Neuronal stem cell (in vitro differentiated cells): ENCODE results near the gene ZC2HC1C.

Source experiments
- DNase-seq: peaks from one replicate; pipeline ENCODE4 v3.0.0-alpha.2; 2013; ENCODE audit warnings: low spot score
- H2AFZ ChIP-seq: one replicate; pipeline ENCODE4 v1.6.1; 2013; ENCODE audit warnings: mild to moderate bottlenecking, low read length, inconsistent platforms
- H2AK5ac ChIP-seq: 2 replicates; pipeline ENCODE4 v1.6.1; 2013; ENCODE audit warnings: low read depth, mild to moderate bottlenecking, inconsistent platforms, low read length, moderate library complexity, mixed read lengths
- H2BK120ac ChIP-seq: 2 replicates; pipeline ENCODE4 v1.6.1; 2013; ENCODE audit warnings: low read depth, mild to moderate bottlenecking, inconsistent platforms, low read length, moderate library complexity, mixed read lengths
- H2BK12ac ChIP-seq: one replicate; pipeline ENCODE4 v1.6.1; 2013; ENCODE audit warnings: low read length, inconsistent platforms
- H2BK15ac ChIP-seq: 2 replicates; pipeline ENCODE4 v1.6.1; 2013; ENCODE audit warnings: mild to moderate bottlenecking, low read length, inconsistent platforms, mixed read lengths
- H2BK5ac ChIP-seq: one replicate; pipeline ENCODE4 v1.6.1; 2013; ENCODE audit warnings: inconsistent platforms, mild to moderate bottlenecking, low read length, moderate library complexity
- H3K14ac ChIP-seq: one replicate; pipeline ENCODE4 v1.6.1; 2013; ENCODE audit warnings: low read length, inconsistent platforms
- H3K18ac ChIP-seq: 2 replicates; pipeline ENCODE4 v1.6.1; 2013; ENCODE audit warnings: low read length, inconsistent platforms
- H3K23ac ChIP-seq: 2 replicates; pipeline ENCODE4 v1.6.1; 2013; ENCODE audit warnings: low read depth, mild to moderate bottlenecking, mixed read lengths, low read length, inconsistent platforms; ENCODE audit not compliant: poor library complexity
- H3K27ac ChIP-seq: replicated peaks from 3 replicates; pipeline ENCODE4 v1.5.1; 2013; ENCODE audit warnings: low read length, inconsistent platforms
- H3K27me3 ChIP-seq, 3 experiments: 2 replicates each; pipeline ENCODE4 v1.6.1; 2013; ENCODE audit warnings: low read length in 3 of 3, mild to moderate bottlenecking in 2 of 3, inconsistent platforms in 1 of 3, low read depth in 1 of 3, mixed read lengths in 1 of 3, moderate library complexity in 1 of 3; ENCODE audit not compliant: control insufficient read depth in 3 of 3, insufficient read depth in 3 of 3
- H3K36me3 ChIP-seq, 2 donors: replicated peaks in 1 of 2; 2 replicates each; pipeline ENCODE4 v1.6.1; 2013; ENCODE audit warnings: low read length in 2 of 2; ENCODE audit not compliant: control insufficient read depth in 2 of 2, insufficient read depth in 2 of 2
- H3K4ac ChIP-seq: 2 replicates; pipeline ENCODE4 v1.6.1; 2013; ENCODE audit warnings: inconsistent platforms, mild to moderate bottlenecking, low read length, moderate library complexity
- H3K4me1 ChIP-seq, 2 donors: 1 replicate in 1 of 2; 2 replicates in 1 of 2; pipeline ENCODE4 v1.6.1; 2013; ENCODE audit warnings: low read length in 2 of 2, low read depth in 1 of 2; ENCODE audit not compliant: control insufficient read depth in 2 of 2, insufficient read depth in 1 of 2
- H3K4me2 ChIP-seq: one replicate; pipeline ENCODE4 v1.6.1; 2013; ENCODE audit warnings: mild to moderate bottlenecking, low read length, inconsistent platforms; ENCODE audit not compliant: insufficient read depth, poor library complexity, severe bottlenecking
- H3K4me3 ChIP-seq, 2 donors: 2 replicates each; pipeline ENCODE4 v1.5.1; 2013; ENCODE audit warnings: low read length in 2 of 2, mild to moderate bottlenecking in 2 of 2, inconsistent platforms in 1 of 2, moderate library complexity in 1 of 2
- H3K79me1 ChIP-seq: one replicate; pipeline ENCODE4 v1.6.1; 2013; ENCODE audit warnings: low read depth, mild to moderate bottlenecking, inconsistent platforms, low read length, moderate library complexity
- H3K9ac ChIP-seq: one replicate; pipeline ENCODE4 v1.6.1; 2013; ENCODE audit warnings: mild to moderate bottlenecking, low read depth, low read length, inconsistent platforms; ENCODE audit not compliant: poor library complexity
- H3K9me3 ChIP-seq, 2 donors: replicated peaks in 1 of 2; 2 replicates each; pipeline versions ENCODE3 to v1.6.1; 2013; ENCODE audit warnings: low read length in 2 of 2, mild to moderate bottlenecking in 2 of 2, inconsistent platforms in 1 of 2, low read depth in 1 of 2, mixed read lengths in 1 of 2, moderate library complexity in 1 of 2; ENCODE audit not compliant: control insufficient read depth in 2 of 2, insufficient read depth in 1 of 2
- H4K8ac ChIP-seq: one replicate; pipeline ENCODE4 v1.6.1; 2013; ENCODE audit warnings: low read depth, mild to moderate bottlenecking, inconsistent platforms, low read length, moderate library complexity
- H4K91ac ChIP-seq: one replicate; pipeline ENCODE4 v1.6.1; 2013; ENCODE audit warnings: low read length, low read depth, mild to moderate bottlenecking, inconsistent platforms; ENCODE audit not compliant: poor library complexity
- WGBS, 2 donors: extraction: QIAGEN DNeasy Blood & Tissue Kit; methylation state at CpG; one replicate each; pipeline ENCODE4 v1.1.7; 2013; ENCODE audit warnings: missing lambda C conversion rate in 2 of 2, mixed read lengths in 1 of 2; ENCODE audit not compliant: insufficient read length in 2 of 2, insufficient replicate concordance in 1 of 2; ENCODE audit errors: extremely low coverage in 2 of 2; 5-methylcytosine and 5-hydroxymethylcytosine counted together

The ZC2HC1C gene

GRCh38 chr14:75113932-75114539, 44.6 kb downstream of the ZC2HC1C start:
- no peak overlapping the region for H2AK5ac ChIP-seq
- H3K36me3 ChIP-seq = peaks cover 34 to 87% of the 10 kb centered on the region in 2 donors
- no peaks in the 10 kb centered on the region for H3K9me3 ChIP-seq
- H2BK15ac ChIP-seq = no peak overlapping the region
- H3K27me3 ChIP-seq = no peaks in the 10 kb centered on the region
- no peak overlapping the region for H4K91ac ChIP-seq
- H3K18ac ChIP-seq = no peak overlapping the region
- H3K4me1 ChIP-seq = no peaks in the 10 kb centered on the region
- H3K9ac ChIP-seq = no peak overlapping the region
- no peak overlapping the region for H2AFZ ChIP-seq
- H2BK5ac ChIP-seq = no peak overlapping the region
- no peak overlapping the region for H3K4ac ChIP-seq
- no peak overlapping the region for H3K4me2 ChIP-seq
- no peak overlapping the region for H2BK120ac ChIP-seq
- no CpG with 5 or more reads among the region's 5 CpGs for WGBS, 2 donors
- H3K27ac ChIP-seq = no peak overlapping the region
- no peaks in the 10 kb centered on the region for H3K79me1 ChIP-seq
- H3K14ac ChIP-seq = no peak overlapping the region
- H4K8ac ChIP-seq = no peak overlapping the region
- DNase-seq = no peak
- no peak overlapping the region for H2BK12ac ChIP-seq
- no peak overlapping the region for H3K23ac ChIP-seq
- no peak overlapping the region for H3K4me3 ChIP-seq

DNA sequence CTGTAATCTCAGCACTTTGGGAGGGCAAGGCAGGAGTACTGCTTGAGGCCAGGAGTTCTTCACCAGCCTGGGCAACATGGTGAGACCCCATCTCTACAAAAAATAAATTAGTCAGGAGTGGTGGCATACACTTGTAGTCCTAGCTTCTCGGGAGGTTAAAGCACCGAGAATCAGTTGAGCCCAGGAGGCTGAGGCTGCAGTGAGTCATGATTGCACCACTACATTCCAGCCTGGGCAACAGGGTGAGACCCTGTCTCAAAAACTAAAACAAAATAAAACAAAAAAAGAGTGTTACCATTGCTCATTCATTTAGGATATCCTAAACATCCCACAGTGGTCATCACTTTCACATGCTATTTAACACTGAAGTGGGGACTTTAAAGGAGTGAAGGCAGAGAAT, 49.6 kb downstream of the ZC2HC1C start:
- Histone ChIP-seq H2AK5ac (no peak overlapping the region), H3K4me3 (no peak overlapping the region), H2BK15ac (no peak overlapping the region), H3K27me3 (no peaks in the 10 kb centered on the region), H4K8ac (no peak overlapping the region), H2AFZ (no peak overlapping the region), H3K27ac (no peak overlapping the region), H3K36me3 (peaks cover 16 to 53% of the 10 kb centered on the region in 2 donors), H2BK12ac (no peak overlapping the region), H4K91ac (no peak overlapping the region), H3K4ac (no peak overlapping the region), H3K4me1 (no peaks in the 10 kb centered on the region), H2BK5ac (no peak overlapping the region), H3K18ac (no peak overlapping the region), H2BK120ac (no peak overlapping the region), H3K9me3 (no peaks in the 10 kb centered on the region), H3K14ac (no peak overlapping the region), H3K4me2 (no peak overlapping the region), H3K23ac (no peak overlapping the region), H3K9ac (no peak overlapping the region), H3K79me1 (peaks cover 2% of the 10 kb centered on the region)
- WGBS, 2 donors = no CpG with 5 or more reads among the region's 2 CpGs
- DNase-seq = no peak

DNA sequence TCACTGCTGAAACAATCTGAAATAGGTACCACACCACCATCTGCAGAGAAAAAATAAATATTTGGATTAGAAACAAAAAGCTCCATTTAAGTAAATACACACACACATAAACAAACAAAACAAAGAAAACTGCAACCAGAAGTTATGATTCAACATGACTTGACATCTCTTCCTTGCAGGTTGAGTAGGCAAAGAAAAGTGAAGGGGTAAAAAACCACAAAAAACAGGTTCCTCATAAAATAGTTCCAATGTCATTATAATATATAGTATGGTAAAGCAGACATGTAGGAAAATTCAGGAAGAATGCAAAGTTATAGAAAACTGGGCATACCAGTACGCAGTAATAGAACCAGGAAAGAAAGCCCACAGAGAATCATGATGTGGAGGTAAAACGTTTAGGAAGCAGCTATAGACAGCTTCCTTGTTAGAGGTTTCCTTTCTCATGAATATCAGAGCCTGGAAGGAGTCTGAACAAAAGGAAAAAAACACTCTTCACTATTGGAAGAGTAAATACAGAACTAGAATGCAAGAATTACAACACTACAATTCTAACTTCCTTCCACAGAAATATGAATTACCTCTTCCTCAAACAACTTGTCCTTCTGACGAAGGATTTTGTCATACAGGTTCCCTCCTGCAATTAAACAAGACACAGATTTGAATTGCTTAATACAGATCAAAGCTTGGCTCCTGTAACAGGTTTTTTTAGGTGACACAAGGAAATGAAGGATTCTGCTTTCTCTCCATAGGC, 51.3 kb downstream of the ZC2HC1C start:
- Histone ChIP-seq H4K8ac (no peak overlapping the region), H2BK5ac (no peak overlapping the region)
- no peak for DNase-seq

DNA sequence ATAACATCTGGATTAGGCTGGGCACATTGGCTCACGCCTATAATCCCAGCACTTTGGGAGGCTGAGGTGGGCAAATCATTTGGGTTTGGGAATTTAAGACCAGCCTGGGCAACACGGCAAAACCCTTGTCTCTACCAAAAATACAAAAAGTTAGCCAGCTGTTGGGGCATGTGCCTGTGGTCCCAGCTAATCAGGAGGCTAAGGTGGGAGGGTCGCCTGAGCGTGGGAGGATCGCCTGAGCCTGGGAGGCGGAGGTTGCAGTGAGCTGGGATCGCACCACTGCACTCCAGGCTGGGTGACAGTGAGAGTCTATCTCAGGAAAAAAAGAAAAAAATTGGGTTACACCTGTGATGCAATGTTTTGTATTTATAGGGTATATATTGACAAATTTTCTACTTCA, 52.1 kb downstream of the ZC2HC1C start:
- H2BK15ac ChIP-seq = no peak overlapping the region
- peaks cover 9 to 32% of the 10 kb centered on the region in 2 donors for H3K36me3 ChIP-seq
- no peak overlapping the region for H3K4me2 ChIP-seq
- H3K4ac ChIP-seq = no peak overlapping the region
- no peak overlapping the region for H4K8ac ChIP-seq
- H2AK5ac ChIP-seq = no peak overlapping the region
- no peak overlapping the region for H3K23ac ChIP-seq
- no peaks in the 10 kb centered on the region for H3K9me3 ChIP-seq
- peaks cover 0 to 7% of the 10 kb centered on the region in 2 donors for H3K4me1 ChIP-seq
- H3K4me3 ChIP-seq = no peak overlapping the region
- no peak overlapping the region for H3K14ac ChIP-seq
- no peak overlapping the region for H3K18ac ChIP-seq
- H2AFZ ChIP-seq = no peak overlapping the region
- no peak overlapping the region for H3K9ac ChIP-seq
- peaks cover 2% of the 10 kb centered on the region for H3K79me1 ChIP-seq
- H3K27ac ChIP-seq = no peak overlapping the region
- H4K91ac ChIP-seq = no peak overlapping the region
- no CpG with 5 or more reads among the region's 7 CpGs for WGBS, 2 donors
- DNase-seq = no peak
- H2BK12ac ChIP-seq = no peak overlapping the region
- no peaks in the 10 kb centered on the region for H3K27me3 ChIP-seq
- no peak overlapping the region for H2BK5ac ChIP-seq
- no peak overlapping the region for H2BK120ac ChIP-seq

More for the DNA sequence above, 51.3 kb downstream of the ZC2HC1C start:
- Histone ChIP-seq H3K23ac (no peak overlapping the region), H2AK5ac (no peak overlapping the region), H3K4me2 (no peak overlapping the region), H2BK12ac (no peak overlapping the region), H2BK120ac (no peak overlapping the region), H3K27me3 (no peaks in the 10 kb centered on the region), H3K4me1 (peaks cover 0 to 1% of the 10 kb centered on the region in 2 donors), H3K4ac (no peak overlapping the region), H3K18ac (no peak overlapping the region), H3K9me3 (no peaks in the 10 kb centered on the region), H3K14ac (no peak overlapping the region), H2AFZ (no peak overlapping the region), H3K4me3 (no peak overlapping the region), H2BK15ac (no peak overlapping the region), H3K36me3 (peaks cover 11 to 39% of the 10 kb centered on the region in 2 donors), H3K79me1 (peaks cover 2% of the 10 kb centered on the region), H3K27ac (no peak overlapping the region), H4K91ac (no peak overlapping the region), H3K9ac (no peak overlapping the region)
- WGBS, 2 donors = no CpG with 5 or more reads among the region's 3 CpGs
